Stimulated activated CD4-positive, alpha-beta T cell treated with anti-CD3 and anti-CD28 coated beads, Interleukin-12 subunit alpha, Interleukin-12 subunit beta, amount 100 ng/mL, for 24 hours (primary cell): Measurements from ENCODE around the gene SYVN1.
A peak's percentile ranks its signal among the peaks of the same experiment; 100 is the strongest.

Source experiments
- DNase-seq, 2 experiments: peaks; one replicate each; pipeline ENCODE4 v3.0.0-alpha.2; 2020; ENCODE audit warnings: low read depth in 2 of 2

The SYVN1 gene

DNA sequence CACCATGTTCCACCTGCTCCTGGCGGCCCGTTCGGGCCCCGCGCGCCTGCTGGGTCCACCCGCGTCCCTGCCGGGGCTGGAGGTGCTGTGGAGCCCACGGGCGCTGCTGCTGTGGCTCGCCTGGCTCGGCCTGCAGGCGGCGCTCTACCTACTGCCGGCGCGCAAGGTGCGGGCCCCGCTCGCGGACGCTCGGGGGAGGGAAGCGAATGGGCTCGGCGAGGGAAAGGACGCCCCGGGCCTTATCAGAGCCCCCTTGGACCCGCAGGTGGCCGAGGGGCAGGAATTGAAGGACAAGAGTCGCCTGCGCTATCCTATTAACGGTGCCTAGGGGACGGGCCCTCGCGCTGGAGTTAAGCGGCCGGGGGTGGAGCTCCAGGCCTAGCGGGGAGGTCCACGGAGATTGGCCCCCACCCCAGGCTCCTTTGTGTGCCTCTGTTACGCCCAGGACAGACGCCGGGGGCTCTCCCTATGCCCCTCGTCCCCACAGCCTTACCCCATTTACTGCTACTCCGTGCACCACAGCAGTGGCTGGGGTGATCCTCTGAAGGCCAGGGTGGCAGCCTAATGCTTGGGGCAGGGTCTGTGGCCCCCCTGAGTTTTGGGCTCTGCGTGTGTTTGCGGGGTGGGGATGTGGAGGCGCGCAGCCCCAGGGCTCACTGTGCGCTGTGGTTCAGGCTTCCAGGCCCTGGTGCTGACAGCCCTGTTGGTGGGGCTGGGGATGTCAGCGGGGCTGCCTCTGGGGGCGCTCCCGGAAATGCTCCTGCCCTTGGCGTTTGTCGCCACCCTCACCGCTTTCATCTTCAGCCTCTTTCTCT, 21.6 kb downstream of the SYVN1 start:
- DNase-seq = peak in 1 of 2 experiments; percentile 62

DNA sequence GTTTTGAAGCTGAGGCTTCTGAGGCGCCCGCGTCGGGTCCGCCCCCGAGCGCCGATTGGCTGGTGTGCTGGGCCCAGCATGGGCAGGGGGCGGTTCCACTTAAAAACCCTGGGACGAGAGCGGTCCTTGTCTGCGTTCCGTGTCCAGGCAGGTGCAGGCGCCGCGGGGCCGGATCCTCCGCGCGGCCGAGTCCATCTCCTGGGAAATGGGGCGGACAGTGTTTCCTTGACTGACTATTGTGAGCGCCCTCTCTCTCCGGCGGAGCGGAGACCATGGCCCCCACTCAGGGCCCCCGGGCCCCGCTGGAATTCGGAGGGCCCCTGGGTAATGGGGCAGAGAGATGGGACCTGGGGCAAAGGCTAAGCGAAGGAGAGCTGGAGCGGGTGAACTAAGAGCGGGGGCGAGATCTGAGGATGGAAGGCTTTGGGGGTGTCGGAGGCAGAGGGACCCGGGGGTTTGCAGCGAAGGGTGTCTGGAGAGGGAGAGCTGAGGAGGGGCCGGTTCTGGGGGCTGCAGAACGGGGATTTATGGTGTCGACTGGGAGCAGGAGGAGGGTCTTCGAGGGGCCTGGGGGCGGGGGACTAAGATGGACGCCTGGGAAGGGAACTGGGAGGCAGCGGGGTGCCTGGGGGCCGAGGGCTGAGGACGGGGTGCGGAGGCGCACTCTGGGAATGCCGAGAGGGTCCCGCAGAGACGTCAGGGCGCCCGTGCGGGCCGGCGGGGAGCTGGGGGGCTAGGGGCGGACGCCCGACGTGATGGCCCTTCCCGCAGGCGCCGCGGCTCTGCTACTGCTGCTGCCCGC, 22.4 kb downstream of the SYVN1 start, which contains the start of gene TM7SF2:
TSS of gene TM7SF2 (plus strand) at position 129 of the 802 bp plus-strand sequence. CDS start at position 273, 144 bp downstream.
- DNase-seq = peak; percentile 79 to 93

DNA sequence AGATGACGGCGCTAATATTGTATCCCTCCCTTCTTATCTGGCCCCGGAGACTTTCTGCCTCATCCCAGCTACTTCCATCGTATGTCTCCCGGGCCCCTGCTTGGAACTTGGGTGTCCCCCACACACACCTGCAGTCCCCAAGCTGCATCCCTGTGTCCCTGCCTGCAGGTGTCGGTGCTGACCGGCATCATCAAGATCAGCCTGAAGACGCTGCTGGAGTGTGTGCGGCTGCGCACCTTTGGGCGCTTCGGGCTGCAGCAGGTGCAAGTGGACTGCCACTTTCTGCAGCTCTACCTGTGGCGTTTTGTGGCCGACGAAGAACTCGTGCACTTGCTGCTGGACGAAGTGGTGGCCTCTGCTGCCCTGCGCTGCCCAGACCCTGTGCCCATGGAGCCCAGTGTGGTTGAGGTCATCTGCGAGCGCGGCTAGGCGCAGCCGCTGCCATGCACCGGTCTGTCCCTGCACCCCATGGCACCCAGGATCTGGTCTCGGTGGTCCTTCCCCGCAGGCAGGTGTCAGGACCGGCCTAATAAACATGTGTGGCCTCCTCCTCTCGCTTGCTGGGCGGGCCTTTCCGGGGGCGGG, 23.1 kb downstream of the SYVN1 start:
- DNase-seq = no peak

DNA sequence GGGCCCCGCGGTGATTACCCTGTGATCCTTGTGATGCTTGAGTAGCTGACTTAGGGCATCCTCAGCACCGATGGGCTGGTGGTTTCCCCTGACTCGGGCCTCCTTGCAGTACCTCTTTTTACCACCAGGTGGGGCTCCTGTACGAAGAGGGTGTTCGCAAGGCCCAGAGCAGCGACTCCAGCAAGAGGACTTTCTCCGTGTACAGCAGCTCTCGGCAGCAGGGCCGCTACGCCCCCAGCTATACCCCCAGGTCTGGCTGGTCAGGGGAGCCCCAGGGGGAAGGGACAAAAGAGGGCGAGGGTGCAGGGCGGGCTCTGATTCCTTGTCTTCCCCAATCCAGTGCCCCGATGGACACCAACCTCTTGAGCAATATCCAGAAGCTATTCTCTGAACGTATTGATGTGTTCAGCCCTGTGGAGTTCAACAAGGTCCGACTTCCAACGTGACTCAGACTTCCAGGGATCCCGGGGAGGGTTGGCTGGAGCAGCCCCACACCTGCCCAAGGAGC, 23.9 kb downstream of the SYVN1 start:
- DNase-seq = peak; percentile 91 to 99

DNA sequence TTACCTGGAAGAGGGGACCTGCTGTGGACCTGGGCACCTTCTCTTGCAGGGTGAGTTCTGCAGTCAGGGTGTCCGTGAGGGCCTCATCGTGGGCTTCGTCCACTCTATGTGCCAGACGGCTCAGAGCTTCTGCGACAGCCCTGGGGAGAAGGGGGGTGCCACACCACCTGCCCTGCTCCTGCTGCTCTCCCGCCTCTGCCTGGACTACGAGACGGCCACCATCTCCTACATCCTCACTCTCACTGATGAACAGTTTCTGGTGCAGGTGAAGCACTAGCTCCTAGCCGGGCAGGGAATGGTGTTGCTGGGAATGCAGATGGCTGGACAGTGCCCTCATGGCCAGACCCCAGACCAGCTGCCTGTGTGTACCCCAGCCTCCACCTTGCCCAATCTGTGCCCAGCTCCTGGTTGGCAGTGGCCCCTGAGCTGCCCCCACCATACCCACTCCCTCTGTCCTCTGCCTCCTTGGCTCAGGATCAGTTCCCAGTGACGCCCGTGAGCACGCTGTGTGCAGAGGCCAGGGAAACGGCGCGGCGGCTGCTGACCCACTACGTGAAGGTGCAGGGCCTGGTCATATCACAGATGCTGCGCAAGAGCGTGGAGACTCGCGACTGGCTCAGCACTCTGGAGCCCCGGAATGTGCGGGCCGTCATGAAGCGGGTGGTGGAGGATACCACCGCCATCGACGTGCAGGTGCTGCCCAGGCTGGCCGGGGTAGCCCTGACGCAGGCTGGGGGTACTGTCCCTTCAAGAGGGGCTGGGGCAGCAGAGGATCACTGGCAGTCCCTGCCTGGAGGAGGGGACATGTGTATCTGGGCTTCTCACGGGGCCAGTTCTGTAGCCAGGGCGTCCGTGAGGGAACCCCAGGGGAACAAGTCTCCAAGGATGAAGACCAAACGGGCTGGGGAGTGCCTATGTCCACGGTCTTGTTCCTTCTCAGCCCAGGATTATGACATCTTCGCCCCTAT, 24.8 kb downstream of the SYVN1 start:
- no peak for DNase-seq

DNA sequence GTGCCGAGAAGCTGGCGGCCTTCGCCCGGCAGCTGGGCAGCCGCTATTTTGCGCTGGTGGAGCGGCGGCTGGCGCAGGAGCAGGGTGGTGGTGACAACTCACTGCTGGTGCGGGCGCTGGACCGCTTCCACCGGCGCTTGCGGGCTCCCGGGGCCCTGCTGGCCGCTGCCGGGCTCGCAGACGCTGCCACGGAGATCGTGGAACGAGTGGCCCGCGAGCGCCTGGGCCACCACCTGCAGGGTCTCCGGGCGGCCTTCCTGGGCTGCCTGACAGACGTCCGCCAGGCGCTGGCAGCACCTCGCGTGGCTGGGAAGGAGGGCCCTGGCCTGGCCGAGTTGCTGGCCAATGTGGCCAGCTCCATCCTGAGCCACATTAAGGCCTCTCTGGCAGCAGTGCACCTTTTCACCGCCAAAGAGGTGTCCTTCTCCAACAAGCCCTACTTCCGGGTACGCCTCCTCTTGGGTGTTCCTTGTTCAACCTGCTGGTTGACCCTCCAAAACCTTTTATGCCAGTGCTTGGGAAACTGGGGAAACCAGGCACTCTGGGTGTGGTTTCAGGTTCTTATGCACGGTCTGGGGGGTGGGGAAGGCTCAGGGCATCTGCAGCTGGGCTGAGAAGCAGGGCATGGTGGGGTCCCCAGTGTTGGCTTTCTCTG, 25.7 kb downstream of the SYVN1 start:
- DNase-seq = no peak

DNA sequence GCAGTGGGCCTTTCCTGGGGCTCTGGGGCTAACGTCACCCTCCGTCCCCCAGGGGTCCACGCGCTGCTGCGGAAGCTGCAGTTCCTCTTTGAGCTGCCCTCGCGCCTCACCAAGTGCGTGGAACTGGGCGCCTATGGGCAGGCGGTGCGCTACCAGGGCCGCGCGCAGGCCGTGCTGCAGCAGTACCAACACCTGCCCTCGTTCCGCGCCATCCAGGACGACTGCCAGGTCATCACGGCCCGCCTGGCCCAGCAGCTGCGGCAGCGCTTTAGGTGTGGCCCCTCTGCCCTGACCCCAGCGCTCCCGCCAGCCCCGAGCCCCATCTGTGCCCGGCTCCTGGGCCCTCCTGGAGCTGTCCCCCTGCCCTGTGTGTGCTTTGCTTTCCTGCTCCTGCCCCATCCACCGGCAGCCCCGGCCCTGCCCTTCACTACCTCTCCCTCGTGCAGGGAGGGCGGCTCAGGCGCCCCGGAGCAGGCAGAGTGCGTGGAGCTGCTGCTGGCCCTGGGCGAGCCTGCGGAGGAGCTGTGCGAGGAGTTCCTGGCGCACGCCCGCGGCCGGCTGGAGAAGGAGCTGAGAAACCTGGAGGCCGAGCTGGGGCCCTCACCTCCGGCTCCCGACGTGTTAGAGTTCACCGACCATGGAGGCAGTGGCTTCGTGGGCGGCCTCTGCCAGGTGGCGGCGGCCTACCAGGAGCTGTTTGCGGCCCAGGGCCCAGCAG, 26.4 kb downstream of the SYVN1 start:
- DNase-seq = no peak

DNA sequence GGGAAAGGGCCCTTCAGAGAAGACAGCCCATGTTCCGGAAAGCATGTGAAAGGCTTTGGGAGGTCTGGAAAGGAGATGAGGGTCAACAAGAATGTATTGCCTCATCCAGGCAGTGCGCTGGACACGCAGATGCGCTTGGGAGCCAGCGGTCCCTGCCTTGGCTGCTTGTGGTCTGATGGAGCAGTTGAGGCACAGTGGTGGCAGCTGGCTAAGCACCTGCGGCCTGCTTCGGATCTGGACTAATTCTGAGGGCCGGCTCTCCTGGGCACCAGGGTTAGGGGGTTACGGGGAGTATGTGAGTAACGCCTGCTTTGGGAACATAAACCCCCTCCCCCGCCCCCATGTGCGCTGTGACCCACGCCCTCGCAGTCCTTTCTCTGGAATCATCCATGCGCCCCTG, 27.2 kb downstream of the SYVN1 start:
- DNase-seq = no peak

DNA sequence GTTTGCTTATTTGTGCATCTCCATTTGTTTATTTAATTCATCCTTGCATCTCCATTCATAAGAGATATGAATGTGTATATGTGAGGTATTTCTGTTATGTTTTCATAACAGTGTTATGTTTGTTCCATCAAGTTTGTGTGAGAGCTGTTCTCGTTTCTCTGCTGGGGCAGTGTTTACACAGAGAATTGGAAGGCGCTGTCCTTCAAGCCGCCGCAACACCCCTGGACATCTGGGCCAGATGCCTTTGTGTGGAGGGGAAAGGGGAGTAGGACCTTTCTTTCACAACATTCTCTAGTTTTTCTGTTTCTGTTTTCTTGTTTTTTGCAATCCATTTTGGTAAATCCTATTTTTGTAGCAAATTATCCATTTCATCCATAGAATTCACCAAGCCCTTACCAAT, 29.7 kb downstream of the SYVN1 start:
- DNase-seq = no peak

DNA sequence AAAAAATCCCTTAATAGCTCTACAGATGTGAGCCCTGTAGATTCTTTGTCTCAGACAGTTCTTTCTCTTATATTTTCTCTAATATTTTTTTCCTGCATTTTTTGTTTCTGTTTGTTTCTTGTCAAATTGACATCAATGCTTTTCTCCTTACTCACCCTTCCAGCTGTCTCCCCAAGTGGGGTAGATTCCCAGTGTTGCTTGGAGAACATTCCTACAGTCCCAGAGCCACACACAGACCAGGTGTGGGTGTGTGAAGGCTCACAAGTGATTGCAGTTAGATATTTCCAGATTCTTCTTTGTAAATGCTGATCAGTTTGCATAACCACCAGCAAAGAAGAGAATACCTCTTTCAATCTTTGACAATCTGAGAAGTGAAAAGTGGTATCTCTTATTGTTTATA, 30.8 kb downstream of the SYVN1 start:
- no peak for DNase-seq

DNA sequence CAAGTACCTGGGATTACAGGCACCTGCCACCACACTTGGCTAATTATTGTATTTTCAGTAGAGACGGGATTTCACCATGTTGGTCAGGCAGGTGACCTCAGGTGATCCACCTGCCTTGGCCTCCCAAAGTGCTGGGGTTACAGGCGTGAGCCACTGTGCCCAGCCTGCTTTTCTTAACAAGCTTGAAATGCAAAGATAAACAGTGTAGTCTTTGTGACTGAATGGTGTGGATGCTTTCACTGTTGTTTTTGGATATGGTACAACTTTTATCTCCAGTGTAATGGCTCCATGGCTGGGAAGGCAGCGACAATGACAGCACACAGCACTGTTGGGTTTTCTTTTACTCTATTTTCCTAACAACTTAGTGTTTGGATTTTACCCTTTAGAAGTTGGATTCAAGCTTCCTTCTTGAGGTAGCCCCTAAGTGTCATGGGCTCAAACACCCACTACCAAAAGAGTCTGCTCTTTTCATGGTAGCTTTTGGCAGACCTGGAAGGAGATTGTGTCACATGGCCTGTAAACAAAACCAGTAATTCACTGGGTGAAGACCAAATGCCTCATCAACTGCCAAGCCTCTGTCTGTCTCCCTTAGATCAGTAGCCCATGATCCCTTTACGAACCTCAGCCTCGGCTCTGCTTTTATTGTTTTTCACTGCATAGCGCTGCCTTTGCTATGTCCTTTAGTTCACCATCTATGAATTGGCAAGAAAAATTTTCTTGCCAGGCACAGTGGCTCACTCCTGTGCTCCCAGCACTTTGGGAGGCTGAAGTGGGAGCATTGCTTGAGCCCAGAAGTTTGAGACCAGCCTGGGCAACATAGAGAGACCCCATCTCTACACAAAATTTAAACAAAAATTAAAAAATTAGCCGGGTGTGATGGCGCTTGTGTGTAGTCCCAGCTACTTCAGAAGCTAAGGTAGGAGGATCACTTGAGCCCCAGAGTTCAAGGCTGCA, 31.9 kb downstream of the SYVN1 start:
- no peak for DNase-seq

DNA sequence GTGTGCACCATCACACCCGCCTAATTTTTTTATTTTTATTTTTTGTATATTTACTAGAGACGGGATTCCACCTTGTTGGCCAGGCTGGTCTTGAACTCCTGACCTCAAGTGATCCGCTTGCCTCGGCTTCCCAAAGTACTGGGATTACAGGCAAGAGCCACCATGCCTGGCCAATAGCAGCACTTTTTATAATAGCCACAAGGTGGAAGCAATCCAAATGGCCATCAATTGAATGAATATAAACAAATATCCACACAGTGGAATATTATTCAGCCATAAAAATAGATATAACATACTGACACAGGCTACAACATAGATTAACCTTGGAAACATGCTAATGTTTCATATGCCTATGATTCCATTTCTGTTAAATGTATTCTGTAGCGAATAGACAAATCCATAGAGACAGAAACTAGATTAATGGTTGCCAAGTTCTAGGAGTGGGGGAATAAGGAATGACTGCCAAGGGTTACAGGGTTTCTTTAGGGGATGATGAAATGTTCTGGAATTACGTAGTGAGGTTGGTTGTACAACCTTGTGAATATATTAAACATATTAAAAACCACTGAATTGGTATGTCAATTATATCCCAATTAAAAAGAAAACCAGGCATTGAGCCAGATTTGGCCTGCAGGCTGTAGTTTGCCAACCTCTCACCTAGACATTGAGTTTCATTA, 33.5 kb downstream of the SYVN1 start:
- DNase-seq = no peak

DNA sequence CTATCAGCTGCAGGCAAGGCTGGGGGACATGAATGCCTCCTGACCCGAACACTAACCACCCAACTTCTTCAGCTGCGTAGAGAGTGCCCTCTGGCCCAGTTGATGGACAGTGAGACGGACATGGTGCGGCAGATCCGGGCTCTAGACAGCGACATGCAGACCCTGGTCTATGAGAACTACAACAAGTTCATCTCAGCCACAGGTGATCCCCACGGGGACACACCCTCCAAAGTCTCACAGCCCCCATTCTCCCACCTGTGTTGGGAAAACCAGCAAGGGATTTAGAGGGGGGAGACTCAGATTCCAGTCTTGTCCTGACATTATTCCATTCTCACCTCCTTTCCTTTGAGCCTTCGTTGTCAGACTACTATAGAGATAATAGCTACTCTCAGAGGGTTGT, 37.4 kb downstream of the SYVN1 start:
- no peak for DNase-seq

DNA sequence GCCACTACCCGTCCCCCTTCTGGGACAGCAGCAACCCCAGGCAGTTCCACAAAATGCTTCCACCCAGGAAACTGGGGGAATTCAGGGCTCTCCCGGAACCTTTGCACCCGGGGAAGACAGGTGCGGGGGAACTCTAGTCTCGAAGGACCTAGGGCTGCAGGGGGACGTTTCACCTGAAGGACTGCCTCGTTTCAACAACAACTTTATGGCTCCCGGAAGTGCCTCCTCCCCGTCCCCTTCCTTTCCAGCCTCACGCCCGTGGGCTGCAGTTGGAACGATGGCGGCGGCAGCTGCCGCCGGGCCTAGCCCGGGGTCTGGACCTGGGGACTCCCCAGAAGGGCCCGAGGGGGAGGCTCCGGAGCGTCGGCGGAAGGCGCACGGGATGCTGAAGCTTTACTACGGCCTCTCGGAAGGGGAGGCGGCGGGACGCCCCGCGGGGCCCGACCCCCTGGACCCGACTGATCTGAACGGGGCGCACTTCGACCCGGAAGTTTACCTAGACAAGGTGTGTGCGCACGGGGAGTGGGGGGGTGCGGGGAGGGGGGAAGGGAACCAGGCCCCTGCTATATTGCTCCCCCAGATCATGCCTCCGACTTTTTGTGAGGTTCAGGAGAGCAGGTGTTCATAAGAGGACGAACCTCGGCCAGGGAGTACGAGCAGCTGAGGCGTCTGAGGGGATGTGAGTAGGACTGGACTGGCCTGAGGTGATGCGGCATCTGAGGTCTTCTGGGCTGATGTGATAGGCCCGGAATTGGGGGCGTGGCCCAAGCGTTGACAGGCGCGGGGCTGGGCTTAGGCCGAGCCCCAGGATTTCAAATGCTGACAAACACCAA, 38.1 kb downstream of the SYVN1 start, which contains the start of gene VPS51:
TSS of gene VPS51 (plus strand) at position 241 of the 833 bp plus-strand sequence. CDS start at position 278, 37 bp downstream.
- peak; percentile 71 to 80 for DNase-seq

DNA sequence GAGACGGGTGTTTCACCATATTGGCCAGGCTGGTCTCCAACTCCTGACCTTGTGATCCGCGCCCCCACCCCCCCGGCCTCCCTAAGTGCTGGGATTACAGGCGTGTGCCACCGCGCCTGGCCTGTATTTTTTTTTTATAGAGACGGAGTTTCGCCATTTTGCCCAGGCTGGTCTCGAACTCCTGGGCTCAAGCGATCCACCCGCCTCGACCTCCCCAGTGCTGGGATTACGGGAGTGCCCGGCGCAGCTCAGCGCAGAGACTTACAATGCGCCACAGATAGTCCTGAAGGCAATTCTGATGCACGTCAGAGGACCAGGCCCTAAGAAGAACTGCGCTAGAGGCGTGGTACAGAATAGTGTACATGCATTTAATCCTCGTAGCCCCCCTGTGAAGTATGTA, 38.9 kb downstream of the SYVN1 start:
- DNase-seq = no peak

DNA sequence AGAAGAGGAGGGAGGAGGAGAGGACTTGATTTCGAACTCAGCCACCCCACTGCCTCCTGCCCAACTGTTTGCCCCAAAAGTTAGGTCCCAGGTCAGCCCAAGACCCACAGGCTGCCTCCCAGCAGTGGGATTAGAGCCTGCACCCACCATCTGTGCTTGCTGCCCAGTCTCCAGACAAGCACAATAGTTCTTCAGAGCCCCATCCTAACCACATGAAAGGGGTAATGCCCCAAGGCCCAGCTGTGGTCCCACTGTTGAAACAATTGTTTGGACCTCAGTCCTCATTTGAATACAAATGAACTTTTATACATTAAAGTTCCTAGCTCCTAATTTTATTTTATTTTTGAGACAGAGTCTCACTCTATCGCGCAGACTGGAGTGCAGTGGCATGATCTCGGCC, 43.7 kb downstream of the SYVN1 start:
- no peak for DNase-seq

DNA sequence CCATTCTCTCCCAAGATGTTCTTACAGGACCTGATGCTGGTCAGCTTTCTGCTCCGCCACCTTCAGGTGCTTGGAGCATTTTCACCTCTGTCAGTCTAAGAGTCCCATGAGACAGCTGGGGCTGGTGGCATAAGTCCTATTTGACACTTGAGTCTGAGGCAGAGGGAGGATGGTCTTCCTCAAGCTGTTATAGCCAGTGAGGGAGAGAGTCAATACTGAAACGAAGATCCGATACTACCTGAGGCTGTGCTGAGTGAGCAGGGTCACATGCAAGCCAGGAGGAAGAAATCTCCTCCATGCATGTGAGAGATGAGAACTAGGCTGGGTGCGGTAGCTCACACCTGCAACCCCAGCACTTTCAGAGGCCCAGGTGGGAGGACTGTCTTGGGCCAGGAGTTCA, 44.7 kb downstream of the SYVN1 start:
- no peak for DNase-seq
